Mesothelial cell of epicardium (in vitro differentiated cells): Measurements from ENCODE around the gene CCIN. TPM values are rescaled to one million over a fixed set of nuclear protein-coding genes. Genes with fewer than 3 reads are reported as not detected.
"Not testable (repeated sequence)": the region's sequence is repeated elsewhere in the genome, so short reads cannot be mapped to it uniquely, and the experiment has no call there.

Source experiments
- DNase-seq, 2 experiments: peaks; one replicate each; pipeline ENCODE4 v3.0.0; 2021; ENCODE audit warnings: low spot score in 2 of 2; ENCODE audit not compliant: unreplicated experiment in 2 of 2
- H3K27ac Mint-ChIP-seq: 2 replicates; pipeline ENCODE4 v1.8.0; 2021; ENCODE audit warnings: mixed read lengths
- H3K27me3 Mint-ChIP-seq: 2 replicates; pipeline ENCODE4 v1.8.0; 2021; ENCODE audit warnings: low read depth, mixed read lengths
- H3K36me3 Mint-ChIP-seq: 2 replicates; pipeline ENCODE4 v1.8.0; 2021; ENCODE audit warnings: mixed read lengths
- H3K4me1 Mint-ChIP-seq: 2 replicates; pipeline ENCODE4 v1.8.0; 2021; ENCODE audit warnings: mixed read lengths
- H3K4me3 Mint-ChIP-seq: 2 replicates; pipeline ENCODE4 v1.8.0; 2021; ENCODE audit warnings: mild to moderate bottlenecking, moderate library complexity, mixed read lengths
- H3K9me3 Mint-ChIP-seq: 2 replicates; pipeline ENCODE4 v1.8.0; 2021; ENCODE audit warnings: mixed read lengths
- total RNA-seq: library from RNA; stranded (reverse); gene quantifications from 3 replicates; pipeline ENCODE4 v1.2.1, GENCODE V29; 2021
- TF ChIP-seq, protein P1 (sequence below): fragments of 200-600 bp; sonication (generic); IDR thresholded peaks from one replicate; pipeline ENCODE4 v1.5.0; 2021; ENCODE audit warnings: antibody characterized with exemption; ENCODE audit not compliant: unreplicated experiment

Gene CCIN
- total RNA-seq, 1 donor from 2014 or later: 0.40 TPM

GRCh38 chr9:36125062-36125855, 43.9 kb upstream of the CCIN start:
- Mint-ChIP-seq H3K36me3 (peaks cover 9% of the 10 kb centered on the region), H3K4me1 (peaks cover 4% of the 10 kb centered on the region), H3K4me3 (no peak overlapping the region), H3K27ac (no peak overlapping the region), H3K27me3 (no peaks in the 10 kb centered on the region), H3K9me3 (no peaks in the 10 kb centered on the region)
- TF ChIP-seq, protein P1, sequence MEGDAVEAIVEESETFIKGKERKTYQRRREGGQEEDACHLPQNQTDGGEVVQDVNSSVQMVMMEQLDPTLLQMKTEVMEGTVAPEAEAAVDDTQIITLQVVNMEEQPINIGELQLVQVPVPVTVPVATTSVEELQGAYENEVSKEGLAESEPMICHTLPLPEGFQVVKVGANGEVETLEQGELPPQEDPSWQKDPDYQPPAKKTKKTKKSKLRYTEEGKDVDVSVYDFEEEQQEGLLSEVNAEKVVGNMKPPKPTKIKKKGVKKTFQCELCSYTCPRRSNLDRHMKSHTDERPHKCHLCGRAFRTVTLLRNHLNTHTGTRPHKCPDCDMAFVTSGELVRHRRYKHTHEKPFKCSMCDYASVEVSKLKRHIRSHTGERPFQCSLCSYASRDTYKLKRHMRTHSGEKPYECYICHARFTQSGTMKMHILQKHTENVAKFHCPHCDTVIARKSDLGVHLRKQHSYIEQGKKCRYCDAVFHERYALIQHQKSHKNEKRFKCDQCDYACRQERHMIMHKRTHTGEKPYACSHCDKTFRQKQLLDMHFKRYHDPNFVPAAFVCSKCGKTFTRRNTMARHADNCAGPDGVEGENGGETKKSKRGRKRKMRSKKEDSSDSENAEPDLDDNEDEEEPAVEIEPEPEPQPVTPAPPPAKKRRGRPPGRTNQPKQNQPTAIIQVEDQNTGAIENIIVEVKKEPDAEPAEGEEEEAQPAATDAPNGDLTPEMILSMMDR: no peak
- no peak for DNase-seq

GRCh38 chr9:36126016-36126730, 43.0 kb upstream of the CCIN start:
- no peak for DNase-seq
- no peaks in the 10 kb centered on the region for H3K27me3 Mint-ChIP-seq

DNA sequence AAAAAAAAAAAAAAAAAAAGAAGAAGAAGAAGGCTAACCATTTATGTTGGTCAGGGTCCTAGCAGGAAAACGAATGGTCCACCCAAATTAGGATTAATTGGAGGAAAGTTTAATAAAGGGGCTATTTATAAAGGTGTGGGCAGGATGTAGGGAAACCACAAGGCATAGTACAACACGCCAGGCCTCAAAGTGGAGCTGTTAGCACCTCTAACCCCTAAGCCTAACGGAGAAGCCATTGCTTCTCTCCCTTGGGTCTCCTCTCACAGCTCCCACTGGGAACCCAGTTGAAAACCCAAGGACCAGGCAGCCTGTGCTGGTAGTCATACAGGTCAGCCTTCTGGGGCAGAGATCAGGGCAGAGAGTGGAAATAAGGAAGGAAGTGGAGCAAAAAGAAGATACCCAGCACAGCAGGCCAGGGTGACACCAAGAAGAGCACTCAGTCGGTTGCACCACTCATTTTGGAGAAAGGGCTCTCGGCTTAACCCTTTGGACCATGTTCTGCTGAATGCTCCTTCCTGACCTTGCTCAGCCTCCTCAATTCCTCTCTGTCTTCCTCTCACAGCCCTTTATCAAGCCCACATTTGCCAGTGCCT, 41.4 kb upstream of the CCIN start:
- H3K4me3 Mint-ChIP-seq: no peak overlapping the region
- no peaks in the 10 kb centered on the region for H3K9me3 Mint-ChIP-seq
- no peak overlapping the region for H3K27ac Mint-ChIP-seq
- TF ChIP-seq, protein P1: no peak
- H3K4me1 Mint-ChIP-seq: peaks cover 4% of the 10 kb centered on the region
- no peaks in the 10 kb centered on the region for H3K36me3 Mint-ChIP-seq
- H3K27me3 Mint-ChIP-seq: no peaks in the 10 kb centered on the region
- no peak for DNase-seq

More at GRCh38 chr9:36126016-36126730, 43.0 kb upstream of the CCIN start:
- Mint-ChIP-seq H3K4me3 (no peak overlapping the region), H3K4me1 (peaks cover 4% of the 10 kb centered on the region), H3K36me3 (peaks cover 9% of the 10 kb centered on the region), H3K9me3 (no peaks in the 10 kb centered on the region), H3K27ac (peak overlapping the region; percentile 30)
- TF ChIP-seq, protein P1: no peak

DNA sequence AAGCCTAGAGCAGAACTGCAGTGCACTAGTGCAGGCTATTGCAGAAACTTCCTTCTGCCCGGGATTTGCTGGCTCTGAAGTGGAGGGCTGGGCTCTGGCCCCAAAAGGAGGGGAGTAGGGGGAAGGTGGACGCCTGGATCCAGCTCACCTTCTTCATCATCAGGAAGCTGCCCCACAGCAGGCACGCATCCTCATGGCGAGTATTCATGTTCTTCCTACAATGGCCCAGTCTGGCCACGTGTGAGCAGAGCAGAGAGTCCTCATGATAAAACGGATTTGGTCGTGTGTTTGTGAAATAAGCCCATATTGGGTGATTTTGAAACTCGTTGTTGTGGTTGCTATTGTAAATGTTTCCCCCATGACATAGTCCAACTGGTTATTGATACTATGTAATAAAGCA, 40.8 kb upstream of the CCIN start:
- Mint-ChIP-seq H3K27ac (no peak overlapping the region), H3K4me1 (peaks cover 4% of the 10 kb centered on the region), H3K27me3 (no peaks in the 10 kb centered on the region), H3K36me3 (no peaks in the 10 kb centered on the region), H3K4me3 (no peak overlapping the region), H3K9me3 (no peaks in the 10 kb centered on the region)
- DNase-seq: no peak
- TF ChIP-seq, protein P1: no peak

- DNase-seq: no peak
- H3K27me3 Mint-ChIP-seq: no peaks in the 10 kb centered on the region
Observed at GRCh38 chr9:36129139-36129538, 40.0 kb upstream of the CCIN start.

GRCh38 chr9:36131666-36132065, 37.5 kb upstream of the CCIN start:
- H3K36me3 Mint-ChIP-seq, DNase-seq, H3K9me3 Mint-ChIP-seq, H3K4me3 Mint-ChIP-seq, H3K4me1 Mint-ChIP-seq, H3K27ac Mint-ChIP-seq: not testable (repeated sequence)
- peaks cover 13% of the 10 kb centered on the region for H3K27me3 Mint-ChIP-seq

More at GRCh38 chr9:36129139-36129538, 40.0 kb upstream of the CCIN start:
- Mint-ChIP-seq H3K27ac (no peak overlapping the region), H3K9me3 (no peaks in the 10 kb centered on the region), H3K4me3 (no peak overlapping the region), H3K36me3 (no peaks in the 10 kb centered on the region), H3K4me1 (peaks cover 4% of the 10 kb centered on the region)
- TF ChIP-seq, protein P1: no peak
